T-helper 17 cell (primary cell): Measurements from ENCODE around the gene PROSER2. TPM values are rescaled to one million over a fixed set of nuclear protein-coding genes. Genes with fewer than 3 reads are reported as not detected.
A peak's percentile ranks its signal among the peaks of the same experiment; 100 is the strongest.

Experiments used
- ATAC-seq: fragments of 150-1000 bp; cut with Tn5 transposase; 2 replicates; pipeline ENCODE4 v1.10.0; 2021; ENCODE audit warnings: mild to moderate bottlenecking, moderate library complexity
- DNase-seq, 3 donors: peaks; one replicate each; pipeline versions ENCODE4 v3.0.0 to v3.0.0-alpha.2; 2020 to 2021
- H3K9me3 ChIP-seq: one replicate; pipeline ENCODE4 v1.7.0; 2013; ENCODE audit warnings: low read length, mild to moderate bottlenecking; ENCODE audit not compliant: control insufficient read depth, poor library complexity, severe bottlenecking
- H3K27ac Mint-ChIP-seq: one replicate; pipeline ENCODE4 v1.8.0; 2022; ENCODE audit warnings: mild to moderate bottlenecking, moderate library complexity, mixed read lengths
- H3K27me3 Mint-ChIP-seq: one replicate; pipeline ENCODE4 v1.8.0; 2022; ENCODE audit warnings: mixed read lengths
- H3K36me3 Mint-ChIP-seq: one replicate; pipeline ENCODE4 v1.8.0; 2022; ENCODE audit warnings: low read depth, mixed read lengths
- H3K4me1 Mint-ChIP-seq: one replicate; pipeline ENCODE4 v1.8.0; 2022; ENCODE audit warnings: mild to moderate bottlenecking, mixed read lengths
- H3K4me3 Mint-ChIP-seq: one replicate; pipeline ENCODE4 v1.8.0; 2022; ENCODE audit warnings: mild to moderate bottlenecking, moderate library complexity, mixed read lengths
- total RNA-seq, 4 donors: library from RNA in 2 of 4; stranded (reverse) in 2 of 4; gene quantifications; one replicate each; pipeline ENCODE4 v1.2.3 and lab custom pipeline; 2022 to 2026

The PROSER2 gene
- total RNA-seq, 2 donors from 2014 or later: 3.2 to 5.1 TPM

DNA sequence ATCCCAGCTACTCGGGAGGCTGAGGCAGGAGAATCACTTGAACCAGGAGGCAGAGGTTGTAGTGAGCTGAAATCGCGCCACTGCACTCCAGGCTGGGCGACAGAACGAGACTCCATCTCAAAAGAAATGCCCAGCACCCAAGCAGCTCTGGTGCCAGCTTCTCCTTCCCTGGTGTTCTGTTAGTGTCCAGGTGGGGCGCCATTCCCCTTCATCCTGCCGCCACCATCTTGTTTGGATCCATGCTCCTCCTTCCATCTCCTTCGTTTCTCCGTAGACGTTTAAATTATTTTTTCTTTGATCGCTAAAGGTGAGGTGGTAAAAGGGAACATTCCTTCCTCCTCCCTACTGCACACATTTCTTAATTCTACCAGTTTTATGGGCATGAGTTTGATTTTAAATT is 30.3 kb downstream of the PROSER2 start:
- H3K9me3 ChIP-seq: no peaks in the 10 kb centered on the region
- H3K27ac Mint-ChIP-seq: no peak overlapping the region
- no peak overlapping the region for H3K4me3 Mint-ChIP-seq
- H3K27me3 Mint-ChIP-seq: no peaks in the 10 kb centered on the region
- ATAC-seq (no peak), DNase-seq (no peak)
- peaks cover 3% of the 10 kb centered on the region for H3K4me1 Mint-ChIP-seq
- no peaks in the 10 kb centered on the region for H3K36me3 Mint-ChIP-seq

DNA sequence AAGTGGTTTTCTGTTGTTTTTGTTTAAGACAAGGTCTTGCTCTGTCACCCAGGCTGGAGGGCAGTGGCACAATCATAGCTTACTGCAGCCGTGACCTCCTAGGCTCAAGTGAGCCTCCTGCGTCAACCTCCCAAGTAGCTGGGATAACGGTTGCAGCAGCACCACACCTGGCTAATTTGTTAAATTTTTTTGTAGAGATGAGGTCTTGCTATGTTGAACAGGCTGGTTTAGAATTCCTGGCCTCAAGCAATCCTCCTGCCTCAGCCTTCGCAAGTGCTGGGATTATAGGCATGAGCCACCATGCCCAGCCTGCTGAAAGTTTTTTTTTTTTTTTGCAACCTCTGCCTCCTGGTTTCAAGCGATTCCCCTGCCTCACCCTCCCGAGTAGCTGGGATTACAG is 31.1 kb downstream of the PROSER2 start:
- Mint-ChIP-seq H3K4me1 (peaks cover 3% of the 10 kb centered on the region), H3K36me3 (no peaks in the 10 kb centered on the region), H3K27ac (no peak overlapping the region), H3K4me3 (no peak overlapping the region), H3K27me3 (no peaks in the 10 kb centered on the region)
- no peak for ATAC-seq
- H3K9me3 ChIP-seq: no peaks in the 10 kb centered on the region
- no peak for DNase-seq

DNA sequence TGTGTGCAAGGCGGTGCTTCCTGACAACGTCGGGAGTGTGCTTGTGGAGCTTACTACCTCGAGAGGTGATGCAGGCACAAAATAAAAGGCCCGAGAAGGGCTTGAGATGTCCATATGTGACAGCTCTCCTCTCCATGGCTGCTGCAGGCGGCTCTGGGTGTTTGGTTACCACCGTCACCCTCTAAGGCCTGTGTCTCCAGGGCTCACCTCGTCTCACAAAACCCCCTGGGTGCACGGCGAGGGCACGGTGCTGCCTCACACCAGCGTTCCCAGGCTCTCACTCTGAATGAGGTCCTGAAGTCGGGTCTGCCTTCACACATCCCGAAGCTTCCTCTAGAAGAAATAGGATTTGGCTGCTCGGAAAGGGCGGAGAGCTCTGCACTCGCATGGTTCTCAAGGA is 32.9 kb downstream of the PROSER2 start:
- Mint-ChIP-seq H3K27ac (no peak overlapping the region), H3K27me3 (no peaks in the 10 kb centered on the region), H3K4me1 (peaks cover 1% of the 10 kb centered on the region), H3K36me3 (peaks cover under 1% of the 10 kb centered on the region), H3K4me3 (no peak overlapping the region)
- no peaks in the 10 kb centered on the region for H3K9me3 ChIP-seq
- ATAC-seq (no peak), DNase-seq (no peak)

DNA sequence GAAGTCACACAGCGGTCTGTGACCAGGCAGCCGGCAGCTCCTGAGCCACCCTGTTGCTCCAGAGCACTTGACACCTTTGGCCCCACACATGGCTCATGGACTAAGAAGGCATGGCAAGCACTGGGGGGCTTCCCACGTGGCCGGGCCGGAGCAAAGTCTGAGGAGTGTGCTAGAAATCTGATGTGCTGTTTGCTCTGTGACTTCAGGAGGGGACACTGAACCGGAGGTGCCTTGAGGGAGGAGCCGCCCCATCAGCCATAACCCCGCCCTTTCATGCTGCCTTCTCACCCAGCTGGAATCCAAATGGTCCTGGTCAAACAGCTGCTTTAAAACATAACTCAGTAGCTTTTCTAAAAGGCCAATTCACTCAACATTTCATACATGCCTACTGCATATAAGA is 33.5 kb downstream of the PROSER2 start:
- Mint-ChIP-seq H3K27ac (no peak overlapping the region), H3K27me3 (no peaks in the 10 kb centered on the region), H3K4me1 (peaks cover 5% of the 10 kb centered on the region), H3K4me3 (no peak overlapping the region), H3K36me3 (peaks cover 3% of the 10 kb centered on the region)
- ATAC-seq: no peak
- DNase-seq: no peak
- no peaks in the 10 kb centered on the region for H3K9me3 ChIP-seq

DNA sequence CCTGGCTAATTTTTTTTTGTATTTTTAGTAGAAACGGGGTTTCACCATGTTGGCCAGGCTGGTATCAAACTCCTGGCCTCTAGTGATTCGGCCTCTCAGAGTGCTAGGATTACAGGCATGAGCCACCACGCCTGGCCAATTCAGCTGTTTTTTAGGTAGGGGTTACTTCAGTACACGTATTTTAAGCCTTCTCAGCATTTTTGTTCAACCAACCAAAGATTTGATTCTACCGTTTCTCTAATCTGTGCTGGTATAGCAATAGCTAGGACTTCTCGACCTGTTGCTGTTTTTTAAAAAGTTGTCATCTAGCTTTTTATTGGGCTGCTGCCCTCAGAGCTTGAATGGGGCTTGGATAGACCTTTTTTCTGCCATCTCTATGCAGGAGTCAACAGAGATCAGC is 34.9 kb downstream of the PROSER2 start:
- Mint-ChIP-seq H3K4me1 (peaks cover 7% of the 10 kb centered on the region), H3K4me3 (no peak overlapping the region), H3K27me3 (no peaks in the 10 kb centered on the region), H3K27ac (no peak overlapping the region), H3K36me3 (peaks cover 3% of the 10 kb centered on the region)
- no peaks in the 10 kb centered on the region for H3K9me3 ChIP-seq
- DNase-seq (no peak), ATAC-seq (no peak)

DNA sequence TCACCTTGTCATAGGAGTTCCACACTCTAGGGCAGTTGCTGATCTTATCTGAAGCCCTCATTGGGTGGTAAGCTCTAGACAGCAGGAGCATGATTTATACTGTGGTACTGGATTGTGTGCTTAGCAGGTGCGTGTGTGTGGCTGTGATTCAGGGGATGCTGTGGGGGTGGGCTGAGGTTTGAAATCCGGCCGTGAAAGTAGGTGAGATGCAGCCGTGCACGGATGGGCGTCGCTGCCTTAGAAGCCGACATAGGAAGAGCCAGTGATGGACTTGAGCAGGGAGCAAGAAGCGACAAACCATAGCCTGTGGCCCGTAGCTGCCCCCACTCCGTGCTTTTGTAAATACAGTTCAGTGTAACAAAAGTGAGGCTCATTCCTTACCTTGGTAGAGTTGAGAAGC is 38.2 kb downstream of the PROSER2 start:
- ATAC-seq (no peak), DNase-seq (no peak)
- Mint-ChIP-seq H3K4me1 (peaks cover 25% of the 10 kb centered on the region), H3K4me3 (no peak overlapping the region), H3K27ac (peak overlapping the region; percentile 93), H3K36me3 (peaks cover 3% of the 10 kb centered on the region), H3K27me3 (no peaks in the 10 kb centered on the region)
- H3K9me3 ChIP-seq: no peaks in the 10 kb centered on the region

DNA sequence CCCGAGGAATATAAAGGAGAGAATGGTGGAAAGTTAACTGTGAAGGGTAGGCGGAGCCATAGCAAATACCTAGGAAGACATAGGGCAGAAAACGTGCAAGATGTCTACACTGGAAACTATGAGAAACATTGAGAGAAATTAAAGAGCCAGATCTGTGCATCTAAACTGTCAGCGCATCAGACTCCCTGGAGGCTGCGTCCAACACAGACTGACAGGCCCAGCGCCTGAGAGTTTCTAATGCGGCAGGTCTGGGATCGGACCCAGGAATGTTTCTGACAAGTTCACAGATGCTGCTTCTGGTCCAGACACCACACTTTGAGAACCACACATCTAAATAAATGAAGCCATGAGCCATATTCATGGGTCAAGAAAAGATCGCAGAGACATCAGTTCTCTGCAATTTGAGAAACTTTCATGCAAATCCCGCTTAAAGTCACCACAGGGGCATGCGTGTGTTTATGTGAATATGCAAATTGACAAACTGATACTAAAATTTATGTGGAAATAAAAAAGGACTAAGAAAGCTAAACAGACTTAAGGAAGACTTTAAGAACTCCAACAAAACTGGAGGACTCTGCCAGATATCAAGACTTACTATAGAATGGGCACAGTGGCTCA is 38.8 kb downstream of the PROSER2 start:
- peaks cover 3% of the 10 kb centered on the region for H3K36me3 Mint-ChIP-seq
- peak overlapping the region; percentile 7 for H3K4me3 Mint-ChIP-seq
- H3K4me1 Mint-ChIP-seq: peaks cover 25% of the 10 kb centered on the region
- no peaks in the 10 kb centered on the region for H3K27me3 Mint-ChIP-seq
- no peaks in the 10 kb centered on the region for H3K9me3 ChIP-seq
- peak overlapping the region; percentile 93 for H3K27ac Mint-ChIP-seq
- ATAC-seq (no peak), DNase-seq (no peak)

DNA sequence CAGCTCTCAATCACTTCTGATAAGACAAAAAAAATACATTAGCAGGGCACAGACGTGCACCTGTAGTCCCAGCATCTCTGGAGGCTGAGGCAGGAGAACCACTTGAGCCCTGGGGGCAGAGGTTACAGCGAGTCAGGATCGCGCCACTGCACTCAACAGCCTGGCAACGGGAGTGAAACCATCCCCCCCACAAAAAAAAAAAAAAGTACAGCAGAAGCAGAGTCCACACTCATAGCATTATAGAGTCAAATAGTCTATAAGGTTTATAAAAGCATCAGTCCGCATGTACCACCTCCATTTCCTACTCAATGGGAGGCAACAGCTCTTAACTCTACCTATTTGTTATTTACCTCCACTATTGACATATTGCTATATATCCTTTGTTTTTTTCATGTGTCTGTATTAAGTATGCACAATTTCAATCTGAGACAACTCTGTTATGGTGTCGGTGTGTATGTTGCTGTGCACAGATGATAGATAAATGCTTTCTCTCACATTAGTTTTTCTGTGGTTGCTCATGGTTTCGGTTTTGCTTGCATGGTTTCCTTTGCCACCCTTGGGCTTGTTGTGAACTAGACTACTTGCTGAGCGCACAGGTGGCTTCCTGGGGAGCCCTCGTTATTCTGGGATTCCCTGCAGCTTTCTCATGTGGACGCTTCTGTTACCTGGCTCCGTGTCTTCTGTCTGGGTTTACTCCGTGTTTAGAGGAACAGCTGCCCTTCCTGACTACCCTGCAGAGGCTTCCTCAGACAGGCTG is 40.4 kb downstream of the PROSER2 start:
- H3K4me3 Mint-ChIP-seq: peak overlapping the region; percentile 88
- no peak for DNase-seq
- no peaks in the 10 kb centered on the region for H3K9me3 ChIP-seq
- peaks cover 3% of the 10 kb centered on the region for H3K36me3 Mint-ChIP-seq
- ATAC-seq: peak; percentile 88
- peak overlapping the region; percentile 93 for H3K27ac Mint-ChIP-seq
- H3K27me3 Mint-ChIP-seq: no peaks in the 10 kb centered on the region
- peaks cover 25% of the 10 kb centered on the region for H3K4me1 Mint-ChIP-seq

DNA sequence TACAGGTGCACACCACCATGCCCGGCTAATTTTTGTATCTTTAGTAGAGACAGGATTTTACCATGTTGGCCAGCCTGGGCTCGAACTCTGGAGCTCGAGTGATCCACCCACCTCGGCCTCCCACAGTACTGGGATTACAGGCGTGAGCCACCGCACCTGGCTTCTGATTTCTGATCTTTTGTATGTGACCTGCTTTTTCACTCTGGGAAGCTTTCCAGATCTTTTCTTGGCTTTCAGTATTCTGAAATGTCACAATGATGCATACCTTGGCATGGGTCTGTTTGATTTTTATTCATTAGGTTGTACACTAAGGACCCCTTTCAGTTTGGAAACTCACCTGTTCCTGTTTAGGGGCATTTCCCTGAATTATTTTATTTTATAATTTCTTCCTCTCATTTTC is 41.6 kb downstream of the PROSER2 start:
- Mint-ChIP-seq H3K27ac (peak overlapping the region; percentile 93), H3K27me3 (no peaks in the 10 kb centered on the region), H3K4me1 (peaks cover 25% of the 10 kb centered on the region), H3K4me3 (no peak overlapping the region), H3K36me3 (peaks cover 3% of the 10 kb centered on the region)
- no peaks in the 10 kb centered on the region for H3K9me3 ChIP-seq
- ATAC-seq: no peak
- no peak for DNase-seq

DNA sequence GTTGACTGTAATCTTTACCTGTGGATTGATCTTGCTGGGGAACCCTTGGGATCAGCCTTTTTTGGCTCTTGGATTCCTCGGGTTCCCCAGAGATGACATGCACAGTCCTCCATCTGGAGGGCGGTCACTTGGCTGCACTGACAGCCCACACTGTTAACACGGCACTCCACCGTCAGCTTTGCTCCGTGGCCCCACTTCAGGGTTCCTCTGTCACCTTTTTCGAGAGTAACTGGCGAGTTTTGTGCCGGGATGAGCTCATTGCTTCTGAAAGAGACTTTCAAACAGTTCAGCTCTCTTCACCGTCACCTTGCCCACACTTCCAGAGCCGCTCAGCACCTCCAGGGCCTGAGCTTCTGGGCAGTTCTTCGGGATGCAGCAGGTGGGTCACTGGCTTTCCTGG is 42.4 kb downstream of the PROSER2 start:
- Mint-ChIP-seq H3K36me3 (peaks cover 3% of the 10 kb centered on the region), H3K27ac (peak overlapping the region; percentile 93), H3K27me3 (no peaks in the 10 kb centered on the region), H3K4me3 (no peak overlapping the region), H3K4me1 (peaks cover 25% of the 10 kb centered on the region)
- ATAC-seq: no peak
- H3K9me3 ChIP-seq: no peaks in the 10 kb centered on the region
- DNase-seq: no peak

DNA sequence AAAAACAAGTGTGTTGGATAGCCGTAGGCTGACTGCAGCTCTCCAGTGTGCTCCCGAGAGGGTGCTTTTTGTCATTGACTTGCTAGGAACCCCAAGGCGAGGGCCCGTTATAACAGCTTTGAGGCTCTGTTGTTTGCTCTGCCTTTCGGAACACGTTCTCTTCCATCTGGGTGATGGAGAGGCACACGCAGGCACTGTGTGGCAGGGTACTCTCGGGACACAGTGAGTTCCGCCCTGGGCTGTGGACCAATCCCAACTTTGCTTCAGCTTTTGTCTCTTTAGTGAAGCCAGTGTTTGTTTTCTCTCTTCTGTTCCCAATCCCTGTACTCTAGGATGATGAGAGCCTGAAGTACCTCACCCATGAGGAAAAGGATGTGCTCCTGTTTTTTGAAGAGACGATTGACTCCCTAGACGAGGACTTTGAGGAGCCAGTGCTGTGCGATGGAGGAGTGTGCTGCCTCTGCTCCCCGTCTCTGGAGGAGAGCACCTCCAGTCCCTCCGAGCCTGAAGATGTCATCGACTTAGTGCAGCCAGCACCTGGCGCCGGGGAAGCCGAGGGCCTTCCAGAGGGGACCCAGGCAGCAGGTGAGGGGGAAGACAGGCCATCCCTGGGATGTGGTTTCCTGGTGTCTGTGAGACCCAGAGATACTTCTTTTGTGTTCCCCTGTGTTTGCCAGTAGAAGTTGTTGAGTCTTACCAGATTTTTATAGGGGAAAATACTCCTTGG is 43.2 kb downstream of the PROSER2 start:
- DNase-seq: no peak
- H3K27me3 Mint-ChIP-seq: no peaks in the 10 kb centered on the region
- no peaks in the 10 kb centered on the region for H3K36me3 Mint-ChIP-seq
- no peak overlapping the region for H3K4me3 Mint-ChIP-seq
- H3K4me1 Mint-ChIP-seq: peaks cover 23% of the 10 kb centered on the region
- peak overlapping the region; percentile 93 for H3K27ac Mint-ChIP-seq
- no peaks in the 10 kb centered on the region for H3K9me3 ChIP-seq
- ATAC-seq: no peak

DNA sequence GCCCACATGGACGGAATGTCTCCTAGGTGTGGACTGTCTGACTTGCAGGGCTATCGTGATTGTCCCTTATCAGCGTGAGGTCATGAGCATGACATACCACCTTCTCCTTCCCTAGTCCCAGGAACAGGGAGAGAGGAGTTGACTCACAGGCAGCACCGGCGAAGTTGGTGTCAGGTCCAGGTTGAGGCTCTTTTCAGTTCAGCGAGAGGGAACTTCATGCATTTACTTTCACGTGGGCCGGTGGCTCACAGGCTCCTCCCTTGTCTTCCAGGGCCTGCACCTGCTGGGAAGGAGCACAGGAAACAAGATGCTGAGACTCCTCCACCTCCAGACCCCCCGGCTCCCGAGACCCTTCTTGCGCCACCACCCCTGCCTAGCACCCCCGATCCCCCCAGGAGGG is 46.1 kb downstream of the PROSER2 start:
- Mint-ChIP-seq H3K27ac (no peak overlapping the region), H3K27me3 (no peaks in the 10 kb centered on the region), H3K36me3 (no peaks in the 10 kb centered on the region), H3K4me1 (peaks cover 13% of the 10 kb centered on the region), H3K4me3 (no peak overlapping the region)
- no peaks in the 10 kb centered on the region for H3K9me3 ChIP-seq
- ATAC-seq (no peak), DNase-seq (no peak)

DNA sequence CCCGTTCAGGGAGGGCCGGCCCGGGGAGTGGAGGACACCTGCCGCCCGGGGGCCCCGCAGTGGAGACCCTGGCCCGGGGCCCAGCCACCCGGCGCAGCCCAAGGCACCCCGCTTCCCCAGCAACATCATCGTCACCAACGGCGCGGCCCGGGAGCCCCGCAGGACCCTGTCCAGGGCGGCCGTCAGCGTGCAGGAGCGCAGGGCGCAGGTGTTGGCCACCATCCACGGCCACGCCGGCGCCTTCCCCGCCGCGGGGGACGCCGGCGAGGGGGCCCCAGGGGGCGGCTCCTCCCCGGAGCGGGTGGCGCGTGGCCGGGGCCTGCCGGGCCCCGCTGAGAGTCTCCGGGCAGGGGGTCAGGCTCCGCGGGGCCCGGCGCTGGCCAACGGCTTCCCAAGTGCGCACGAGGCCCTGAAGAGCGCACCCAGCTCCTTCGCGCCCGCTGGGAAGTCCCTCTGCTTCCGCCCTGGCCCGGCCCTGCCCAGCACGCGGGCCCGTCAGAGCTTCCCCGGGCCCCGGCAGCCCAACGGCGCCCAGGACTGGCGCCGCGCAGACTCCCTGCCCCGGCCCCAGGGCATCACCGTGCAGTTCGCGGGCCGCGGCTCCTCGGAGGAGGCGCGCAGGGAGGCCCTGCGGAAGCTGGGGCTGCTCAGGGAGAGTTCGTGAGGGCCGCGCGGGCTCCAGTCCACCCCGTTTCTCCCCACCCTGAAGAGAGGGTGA is 46.7 kb downstream of the PROSER2 start:
- no peak overlapping the region for H3K4me3 Mint-ChIP-seq
- no peaks in the 10 kb centered on the region for H3K27me3 Mint-ChIP-seq
- H3K36me3 Mint-ChIP-seq: no peaks in the 10 kb centered on the region
- no peaks in the 10 kb centered on the region for H3K9me3 ChIP-seq
- DNase-seq (no peak), ATAC-seq (no peak)
- no peak overlapping the region for H3K27ac Mint-ChIP-seq
- peaks cover 9% of the 10 kb centered on the region for H3K4me1 Mint-ChIP-seq
